Measurements from ENCODE around the gene KHDC4. TPM values are rescaled to one million over a fixed set of nuclear protein-coding genes. Genes with fewer than 3 reads are reported as not detected.

The KHDC4 gene
- 10 to 100 TPM; 12.4 to 48.1 (median 33.9) TPM for total RNA-seq

- intact Hi-C loops (cut with DNase I): loop anchor here (10.0 kb wide), 1 partner anchor 120 kb away; the partner anchor contains the start of genes LAMTOR2 and UBQLN4
- DNase-seq: peak; percentile 87
- peak in 3 of 4 donors; percentile 95 to 97 (median 97) for TF ChIP-seq POLR2A (IDR thresholded peaks at IDR 0.05)
- peak in 3 of 6 experiments; percentile 17 to 37 (median 26) for TF ChIP-seq CTCF (IDR thresholded peaks at IDR 0.05)
- Histone ChIP-seq H3K27me3 (no peaks in the 10 kb centered on the region), H3K4me3 (peak within 1 kb of the TSS; percentile 48 to 98 (median 82)), H3K27ac (peak within 1 kb of the TSS; percentile 93 to 98 (median 94)), H3K4me1 (peaks cover 22 to 69% (median 45%) of the 10 kb centered on the region in 3 donors), H3K36me3 (peaks cover 0 to 41% (median 15%) of the 10 kb centered on the region in 3 donors), H3K9me3 (no peaks in the 10 kb centered on the region)
- 0 to 1% methylated on average over 50 of the region's 50 CpGs for WGBS, 2 donors
Observed at GRCh38 chr1:155934097-155934935, at the start of gene KHDC4. TSS of gene KHDC4 (minus strand) at chr1:155934413. CDS start at chr1:155934373, 40 bp downstream.

GRCh38 chr1:155983191-155984024, 49.2 kb upstream of the KHDC4 start:
- intact Hi-C loops (cut with DNase I): no loop called here
- WGBS, 2 donors: 33% methylated on average over 4 of the region's 4 CpGs; no CpG with 5 or more reads in 1 of the 2 donors
- DNase-seq: no peak
- peaks cover 45 to 70% (median 48%) of the 10 kb centered on the region in 3 donors for H3K4me1 ChIP-seq
- no peaks in the 10 kb centered on the region for H3K27me3 ChIP-seq
- no peaks in the 10 kb centered on the region for H3K9me3 ChIP-seq
- no peaks in the 10 kb centered on the region for H3K36me3 ChIP-seq
- peak overlapping the region in 2 of 4 donors; percentile 18 to 24 for H3K4me3 ChIP-seq
- TF ChIP-seq POLR2A (IDR thresholded peaks at IDR 0.05): peak in 1 of 4 donors; percentile 22
- TF ChIP-seq CTCF (IDR thresholded peaks at IDR 0.05): no peak
- H3K27ac ChIP-seq: peak overlapping the region; percentile 54 to 98 (median 96)

GRCh38 chr1:155982106-155982505, 47.9 kb upstream of the KHDC4 start:
- 54 to 60% methylated on average over 7 of the region's 7 CpGs for WGBS, 2 donors
- Histone ChIP-seq H3K36me3 (no peaks in the 10 kb centered on the region), H3K9me3 (no peaks in the 10 kb centered on the region), H3K4me1 (peaks cover 48 to 76% (median 50%) of the 10 kb centered on the region in 3 donors), H3K27me3 (no peaks in the 10 kb centered on the region), H3K4me3 (peak overlapping the region in 1 of 4 donors; percentile 24), H3K27ac (peak overlapping the region; percentile 90 to 98 (median 96))
- DNase-seq: no peak
- intact Hi-C loops (cut with DNase I): no loop called here
- TF ChIP-seq CTCF (IDR thresholded peaks at IDR 0.05) (no peak), POLR2A (IDR thresholded peaks at IDR 0.05) (no peak)

GRCh38 chr1:155981266-155982088, 47.3 kb upstream of the KHDC4 start:
- WGBS, 2 donors: 44 to 68% methylated on average over 5 of the region's 6 CpGs
- peak overlapping the region; percentile 90 to 98 (median 96) for H3K27ac ChIP-seq

More at GRCh38 chr1:155981266-155982088, 47.3 kb upstream of the KHDC4 start:
- no peaks in the 10 kb centered on the region for H3K27me3 ChIP-seq
- H3K36me3 ChIP-seq: no peaks in the 10 kb centered on the region
- intact Hi-C loops (cut with DNase I): no loop called here
- no peak for DNase-seq
- TF ChIP-seq POLR2A (IDR thresholded peaks at IDR 0.05) (no peak), CTCF (IDR thresholded peaks at IDR 0.05) (no peak)
- H3K4me1 ChIP-seq: peaks cover 52 to 82% (median 56%) of the 10 kb centered on the region in 3 donors
- H3K4me3 ChIP-seq: peak overlapping the region in 1 of 4 donors; percentile 24
- H3K9me3 ChIP-seq: no peaks in the 10 kb centered on the region
